Testis (tissue), 3 donors: Measurements from ENCODE around the gene CCT3. TPM values are rescaled to one million over a fixed set of nuclear protein-coding genes. Genes with fewer than 3 reads are reported as not detected.
"Not testable (repeated sequence)": the region's sequence is repeated elsewhere in the genome, so short reads cannot be mapped to it uniquely, and the experiment has no call there.

ENCODE experiments used
- DNase-seq: peaks from one replicate; pipeline ENCODE4 v3.0.0-alpha.2; 2019
- H3K27ac ChIP-seq, 2 donors: fragments of 200-600 bp; sonication (generic); one replicate each; pipeline ENCODE4 v1.5.1; 2019
- H3K27me3 ChIP-seq: fragments of 200-600 bp; sonication (generic); one replicate; pipeline ENCODE4 v1.5.1; 2019
- H3K36me3 ChIP-seq: fragments of 200-600 bp; sonication (generic); one replicate; pipeline ENCODE4 v1.5.1; 2017; ENCODE audit warnings: low read depth; ENCODE audit errors: missing control alignments
- H3K4me1 ChIP-seq: fragments of 200-600 bp; sonication (generic); one replicate; pipeline ENCODE4 v1.5.1; 2019
- H3K4me3 ChIP-seq, 2 donors: fragments of 200-600 bp; sonication (generic); one replicate each; pipeline ENCODE4 v1.5.1; 2017 to 2019
- H3K9me3 ChIP-seq: fragments of 200-600 bp; sonication (generic); one replicate; pipeline ENCODE4 v1.5.1; 2017
- POLR2A ChIP-seq: fragments of 450-650 bp; IDR thresholded peaks from one replicate; pipeline ENCODE4 v1.6.1; 2017; ENCODE audit warnings: antibody characterized with exemption, mild to moderate bottlenecking, moderate library complexity
- WGBS, 2 donors: methylation state at CpG; one replicate each; pipeline ENCODE4 v1.1.5; 2018; 5-methylcytosine and 5-hydroxymethylcytosine counted together
- intact Hi-C: fragments of 100-400 bp; cut with DNase I; formaldehyde crosslinking; loops from one replicate; pipeline ENCODE4 v1.15.1; 2023; ENCODE audit warnings: low total_unique reads
- polyA plus RNA-seq: library from polyadenylated mRNA; stranded (reverse); fragments of 350-450 nt; fragmentation: Illumina TruSeq; extraction: RNeasy Lipid Tissue Mini Kit (QIAGEN cat#74804); gene quantifications from one replicate; pipeline ENCODE4 v1.2.3, GENCODE V29; 2014; ENCODE audit warnings: low read depth, low replicate concordance; ENCODE audit not compliant: insufficient read depth
- total RNA-seq, 2 donors: library from RNA; depleted of rRNA; stranded (reverse); fragments of >200 nt; gene quantifications; one replicate each; pipeline ENCODE4 v1.2.3, GENCODE V29; 2016
- TF ChIP-seq, protein P1 (sequence below), 3 experiments: fragments of 450-650 bp in 2 of 3; fragments of 200-600 bp in 1 of 3; sonication (generic) in 1 of 3; IDR thresholded peaks; one replicate each; pipeline ENCODE4 v1.5.1; 2016 to 2019; ENCODE audit warnings: antibody characterized with exemption in 3 of 3, mild to moderate bottlenecking in 2 of 3, moderate library complexity in 1 of 3

CCT3 gene
- total and polyA plus RNA-seq, 3 donors from 2014 or later: 192 to 302 (median 203) TPM

DNA sequence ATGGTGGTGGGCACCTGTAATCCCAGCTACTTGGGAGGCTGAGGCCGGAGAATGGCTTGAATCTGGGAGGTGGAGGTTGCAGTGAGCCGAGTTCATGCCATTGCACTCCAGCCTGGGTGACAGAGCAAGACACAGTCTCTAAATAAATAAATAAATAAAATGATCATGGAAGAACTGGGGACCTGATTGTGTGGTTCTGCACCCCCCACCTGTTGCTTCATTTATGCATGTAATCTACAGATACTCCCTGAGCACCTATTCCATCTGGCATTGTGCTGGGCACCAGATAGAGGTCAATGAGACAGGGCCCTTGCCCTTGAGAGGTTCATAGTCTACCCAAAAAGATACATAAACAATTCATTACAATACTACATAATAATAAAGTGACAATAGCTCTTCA, 19.9 kb upstream of the CCT3 start:
- no peak for DNase-seq
- H3K9me3 ChIP-seq: no peaks in the 10 kb centered on the region
- no peaks in the 10 kb centered on the region for H3K36me3 ChIP-seq
- intact Hi-C loops: no loop called here
- TF ChIP-seq, protein P1, sequence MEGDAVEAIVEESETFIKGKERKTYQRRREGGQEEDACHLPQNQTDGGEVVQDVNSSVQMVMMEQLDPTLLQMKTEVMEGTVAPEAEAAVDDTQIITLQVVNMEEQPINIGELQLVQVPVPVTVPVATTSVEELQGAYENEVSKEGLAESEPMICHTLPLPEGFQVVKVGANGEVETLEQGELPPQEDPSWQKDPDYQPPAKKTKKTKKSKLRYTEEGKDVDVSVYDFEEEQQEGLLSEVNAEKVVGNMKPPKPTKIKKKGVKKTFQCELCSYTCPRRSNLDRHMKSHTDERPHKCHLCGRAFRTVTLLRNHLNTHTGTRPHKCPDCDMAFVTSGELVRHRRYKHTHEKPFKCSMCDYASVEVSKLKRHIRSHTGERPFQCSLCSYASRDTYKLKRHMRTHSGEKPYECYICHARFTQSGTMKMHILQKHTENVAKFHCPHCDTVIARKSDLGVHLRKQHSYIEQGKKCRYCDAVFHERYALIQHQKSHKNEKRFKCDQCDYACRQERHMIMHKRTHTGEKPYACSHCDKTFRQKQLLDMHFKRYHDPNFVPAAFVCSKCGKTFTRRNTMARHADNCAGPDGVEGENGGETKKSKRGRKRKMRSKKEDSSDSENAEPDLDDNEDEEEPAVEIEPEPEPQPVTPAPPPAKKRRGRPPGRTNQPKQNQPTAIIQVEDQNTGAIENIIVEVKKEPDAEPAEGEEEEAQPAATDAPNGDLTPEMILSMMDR (IDR thresholded peaks at IDR 0.05): no peak
- no peak for TF ChIP-seq POLR2A
- H3K4me1 ChIP-seq: no peaks in the 10 kb centered on the region
- no peak overlapping the region for H3K4me3 ChIP-seq
- no peak overlapping the region for H3K27ac ChIP-seq
- H3K27me3 ChIP-seq: no peaks in the 10 kb centered on the region
- WGBS, 2 donors: 94 to 98% methylated on average over 2 of the region's 2 CpGs

DNA sequence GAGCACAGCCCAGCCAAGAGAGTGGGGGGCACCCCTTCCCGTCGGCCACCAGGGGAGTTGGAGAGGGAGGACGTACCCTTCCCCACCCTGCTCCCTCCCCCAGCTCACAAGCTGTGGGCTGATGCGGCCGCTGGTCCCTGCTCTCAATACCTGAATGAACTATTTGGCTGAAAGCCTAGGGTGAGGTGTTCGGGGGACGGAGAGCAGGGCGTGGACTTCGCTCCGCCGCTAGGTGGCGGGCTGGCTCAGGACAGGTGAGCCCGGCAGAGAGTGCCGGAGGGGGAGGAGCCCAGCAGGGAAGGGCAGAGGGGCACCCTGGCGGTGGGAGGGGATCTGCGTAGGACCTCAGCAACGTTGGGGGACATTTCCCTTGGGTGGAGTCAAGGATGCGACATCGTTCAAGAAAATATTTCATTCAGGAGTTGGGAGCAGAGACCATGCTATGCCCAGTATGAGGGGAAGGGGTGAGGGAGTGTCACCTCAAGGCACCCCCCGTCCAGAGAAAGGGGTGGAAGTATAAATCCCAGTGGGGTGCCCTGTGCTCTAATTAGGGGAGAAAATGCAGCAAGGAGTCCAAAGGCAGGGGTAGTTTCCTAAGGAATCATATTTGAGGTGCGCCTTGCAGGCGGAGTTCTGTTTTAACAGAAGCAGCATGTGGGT, 18.9 kb upstream of the CCT3 start:
- H3K27ac ChIP-seq: no peak overlapping the region
- peak overlapping the region in 1 of 2 donors; percentile 12 for H3K4me3 ChIP-seq
- H3K9me3 ChIP-seq: no peaks in the 10 kb centered on the region
- no peaks in the 10 kb centered on the region for H3K36me3 ChIP-seq
- no peaks in the 10 kb centered on the region for H3K27me3 ChIP-seq
- H3K4me1 ChIP-seq: no peaks in the 10 kb centered on the region
- no peak for TF ChIP-seq POLR2A
- TF ChIP-seq, protein P1 (IDR thresholded peaks at IDR 0.05): peak; percentile 51 to 81 (median 63)
- peak; percentile 74 for DNase-seq
- WGBS, 2 donors: 8% methylated on average over 22 of the region's 22 CpGs
- intact Hi-C loops: no loop called here

DNA sequence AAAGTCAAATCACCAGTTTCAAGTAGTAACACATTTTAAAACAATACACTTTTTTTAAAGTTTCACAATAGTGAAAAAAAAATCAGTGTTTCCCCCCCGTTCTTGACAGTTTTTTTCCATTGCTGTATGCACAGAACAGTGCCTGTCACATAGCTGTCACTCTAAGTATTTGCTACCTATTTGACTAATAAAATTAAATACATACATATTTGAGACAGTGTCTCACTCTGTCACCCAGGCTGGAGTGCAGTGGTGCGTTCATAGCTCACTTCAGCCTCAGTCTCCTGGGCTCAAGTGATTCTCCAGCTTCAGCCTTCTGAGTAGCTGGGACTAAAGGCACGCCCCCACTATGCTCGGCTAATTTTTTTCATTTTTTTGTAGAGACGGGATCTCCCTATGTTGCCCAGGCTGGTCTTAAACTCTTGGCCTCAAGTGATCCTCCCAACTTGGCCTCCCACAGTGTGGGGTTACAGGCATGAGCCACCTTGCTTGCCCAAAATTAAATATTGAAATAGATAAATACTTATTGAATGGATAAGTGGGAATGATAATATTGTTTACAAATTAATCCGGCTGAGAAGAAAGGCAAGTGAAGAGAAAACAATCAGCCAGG, 18.3 kb upstream of the CCT3 start:
- no peak overlapping the region for H3K4me3 ChIP-seq
- no peaks in the 10 kb centered on the region for H3K36me3 ChIP-seq
- 37 to 45% methylated on average over 6 of the region's 6 CpGs for WGBS, 2 donors
- TF ChIP-seq, protein P1 (IDR thresholded peaks at IDR 0.05): no peak
- no peak for TF ChIP-seq POLR2A
- H3K27ac ChIP-seq: no peak overlapping the region
- H3K9me3 ChIP-seq: no peaks in the 10 kb centered on the region
- H3K27me3 ChIP-seq: no peaks in the 10 kb centered on the region
- intact Hi-C loops: no loop called here
- no peak for DNase-seq
- H3K4me1 ChIP-seq: no peaks in the 10 kb centered on the region

DNA sequence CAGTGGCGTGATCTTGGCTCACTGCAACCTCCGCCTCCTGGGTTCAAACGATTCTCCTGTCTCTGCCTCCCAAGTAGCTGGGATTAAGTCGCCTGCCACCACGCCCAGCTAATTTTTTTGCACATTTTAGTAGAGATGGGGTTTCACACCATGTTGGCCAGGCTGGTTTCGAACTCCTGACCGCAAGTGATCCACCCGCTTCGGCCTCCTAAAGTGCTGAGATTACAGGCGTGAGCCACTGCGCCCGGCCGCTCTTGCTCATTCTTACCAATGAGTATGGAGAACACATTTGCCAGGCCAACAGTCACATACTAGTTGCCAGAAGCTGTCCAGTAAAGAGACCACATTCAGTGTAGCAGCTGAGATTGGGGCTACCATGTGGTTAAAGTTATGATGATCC, 14.4 kb upstream of the CCT3 start:
- H3K36me3 ChIP-seq, H3K4me3 ChIP-seq, intact Hi-C loops, DNase-seq, H3K27ac ChIP-seq, H3K4me1 ChIP-seq, H3K9me3 ChIP-seq, H3K27me3 ChIP-seq: not testable (repeated sequence)
- WGBS, 2 donors: 89 to 94% methylated on average over 13 of the region's 13 CpGs

DNA sequence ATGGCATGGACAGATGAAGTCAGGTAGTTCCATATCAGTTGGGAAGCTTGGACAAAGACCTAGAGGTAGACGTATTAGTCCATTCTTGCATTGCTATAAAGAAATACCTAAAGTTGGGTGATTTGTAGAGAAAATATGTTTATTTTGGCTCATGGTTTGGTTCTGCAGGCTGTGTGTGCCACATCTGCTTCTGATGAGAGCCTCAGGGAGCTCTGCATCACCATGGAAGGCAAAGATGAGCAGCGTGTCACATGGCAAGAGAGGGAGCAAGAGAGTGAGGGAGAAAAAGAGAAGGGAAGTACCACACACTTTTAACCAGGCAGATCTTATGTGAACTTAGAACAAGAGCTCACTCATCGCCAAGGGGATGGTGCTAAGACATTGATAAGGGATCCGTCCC, 9.2 kb upstream of the CCT3 start:
- Histone ChIP-seq H3K36me3 (no peaks in the 10 kb centered on the region), H3K27ac (no peak overlapping the region), H3K4me1 (no peaks in the 10 kb centered on the region), H3K9me3 (no peaks in the 10 kb centered on the region), H3K27me3 (no peaks in the 10 kb centered on the region), H3K4me3 (no peak overlapping the region)
- no peak for DNase-seq
- TF ChIP-seq, protein P1 (IDR thresholded peaks at IDR 0.05): no peak
- TF ChIP-seq POLR2A: no peak
- WGBS, 2 donors: 70 to 75% methylated on average over 4 of the region's 4 CpGs
- intact Hi-C loops: no loop called here
